GM12878 (cell line): ENCODE measurements around the gene TNP2. TPM values are rescaled to one million over a fixed set of nuclear protein-coding genes. Genes with fewer than 3 reads are reported as not detected.

ENCODE experiments used
- ATAC-seq: fragments of 200-7000 bp; cut with Tn5 transposase; 3 replicates; pipeline ENCODE4 v1.9.1; 2020; ENCODE audit warnings: mild to moderate bottlenecking, moderate library complexity
- BruUV-seq: library from RNA; stranded (reverse); fragments of 400-500 nt; replicated peaks from 2 replicates; lab custom pipeline; 2021; lab: Mats Ljungman, UMichigan
- CTCF ChIA-PET: fragments of 300-600 bp; sonication (Branson Sonifier 250); formaldehyde crosslinking; extraction: SDS; loops from one replicate; lab custom pipeline; 2021; ENCODE audit warnings: inconsistent platforms; lab: Yijun Ruan, JAX
- POLR2A ChIA-PET: fragments of 350-600 bp; formaldehyde crosslinking; extraction: SDS; loops from one replicate; lab custom pipeline; 2021; ENCODE audit warnings: inconsistent platforms; lab: Charles Lee
- RAD21 ChIA-PET: fragments of 300-600 bp; sonication (Branson Sonifier 250); formaldehyde crosslinking; loops from one replicate; lab custom pipeline; 2023; ENCODE audit warnings: antibody characterized with exemption; ENCODE audit not compliant: unreplicated experiment; lab: Charles Lee
- SMC1A ChIA-PET: fragments of 300-600 bp; sonication (Branson Sonifier 250); formaldehyde crosslinking; loops from one replicate; lab custom pipeline; 2023; ENCODE audit not compliant: unreplicated experiment, uncharacterized antibody; lab: Charles Lee
- DNase-seq: peaks from one replicate; pipeline ENCODE4 v3.0.0-alpha.2; 2011; ENCODE audit warnings: low read depth, low spot score
- FAIRE-seq: peaks from 3 replicates; lab custom pipeline; 2011; peaks lifted over from hg19 to GRCh38; lab: Jason Lieb, UNC
- H2AFZ ChIP-seq: 2 replicates; pipeline ENCODE4 v1.6.0; 2011; ENCODE audit warnings: low read depth, low read length, control low read depth; ENCODE audit not compliant: control insufficient read depth
- H3K27ac ChIP-seq: 2 replicates; pipeline ENCODE4 v1.5.1; 2011; ENCODE audit warnings: control low read depth; ENCODE audit not compliant: control insufficient read depth, insufficient read depth
- H3K27me3 ChIP-seq, 2 experiments: replicated peaks in 1 of 2; 2 replicates each; pipeline versions ENCODE4 v1.6.0 to v1.6.1; 2011; ENCODE audit warnings: low read length in 1 of 2; ENCODE audit not compliant: control insufficient read depth in 2 of 2, insufficient read depth in 2 of 2
- H3K36me3 ChIP-seq, 2 experiments: 2 replicates each; pipeline ENCODE4 v1.5.1; 2011; ENCODE audit warnings: low read length in 1 of 2; ENCODE audit not compliant: control insufficient read depth in 2 of 2, insufficient read depth in 2 of 2
- H3K4me1 ChIP-seq: 2 replicates; pipeline ENCODE4 v1.6.1; 2011; ENCODE audit warnings: mild to moderate bottlenecking, low read length, moderate library complexity, mixed read lengths; ENCODE audit not compliant: control insufficient read depth, insufficient read depth
- H3K4me2 ChIP-seq: 2 replicates; pipeline ENCODE4 v1.6.0; 2011; ENCODE audit warnings: control low read depth; ENCODE audit not compliant: control insufficient read depth, insufficient read depth
- H3K4me3 ChIP-seq: fragments of 200-600 bp; sonication (generic); 2 replicates; pipeline ENCODE4 v1.5.1; 2016
- H3K79me2 ChIP-seq: 2 replicates; pipeline ENCODE4 v1.6.0; 2011; ENCODE audit warnings: low read length; ENCODE audit not compliant: control insufficient read depth, insufficient read depth
- H3K9ac ChIP-seq: 2 replicates; pipeline ENCODE4 v1.8.0; 2011; ENCODE audit warnings: low read length, control low read depth, mixed read lengths; ENCODE audit not compliant: control insufficient read depth, insufficient read depth
- H3K9me3 ChIP-seq: replicated peaks from 3 replicates; pipeline ENCODE4 v1.5.1; 2011; ENCODE audit warnings: mild to moderate bottlenecking, low read length; ENCODE audit not compliant: control insufficient read depth, insufficient read depth
- H4K20me1 ChIP-seq: 2 replicates; pipeline ENCODE4 v1.6.0; 2011; ENCODE audit not compliant: control insufficient read depth, insufficient read depth
- LARP7 ChIP-seq: fragments of 450-650 bp; IDR thresholded peaks from 2 replicates; pipeline ENCODE4 v1.6.1; 2017; ENCODE audit warnings: mild to moderate bottlenecking
- NR2F1 ChIP-seq: fragments of 450-650 bp; conservative IDR thresholded peaks from 2 replicates; pipeline ENCODE4 v1.6.1; 2017; ENCODE audit warnings: mild to moderate bottlenecking
- PKNOX1 ChIP-seq: fragments of 450-650 bp; IDR thresholded peaks from 2 replicates; pipeline ENCODE4 v1.6.1; 2016; ENCODE audit warnings: mild to moderate bottlenecking
- RB1 ChIP-seq: fragments of 450-650 bp; formaldehyde crosslinking; IDR thresholded peaks from 2 replicates; pipeline ENCODE4 v1.6.1; 2017; ENCODE audit warnings: mild to moderate bottlenecking, borderline replicate concordance
- RELB ChIP-seq: fragments of 450-650 bp; IDR thresholded peaks from 2 replicates; pipeline ENCODE4 v1.6.1; 2017; ENCODE audit warnings: low read depth, mild to moderate bottlenecking, moderate library complexity
- SIN3A ChIP-seq: IDR thresholded peaks from 2 replicates; pipeline ENCODE4 v1.6.1; 2012; ENCODE audit warnings: low read depth, low read length, improper control_type of control experiment
- SMC3 ChIP-seq: IDR thresholded peaks from 2 replicates; pipeline ENCODE4 v1.6.1; 2011; ENCODE audit warnings: low read length, improper control_type of control experiment, borderline replicate concordance
- YBX1 ChIP-seq: fragments of 450-650 bp; IDR thresholded peaks from 2 replicates; pipeline ENCODE4 v1.6.1; 2016; ENCODE audit warnings: antibody characterized with exemption
- ZNF207 ChIP-seq: fragments of 450-650 bp; IDR thresholded peaks from 2 replicates; pipeline ENCODE4 v1.6.1; 2014; ENCODE audit warnings: antibody characterized with exemption, mild to moderate bottlenecking, borderline replicate concordance
- WGBS: methylation state at CpG from one replicate; pipeline ENCODE4 v1.1.6; 2016; ENCODE audit warnings: low lambda C conversion rate; ENCODE audit not compliant: insufficient replicate concordance, insufficient coverage; ENCODE audit errors: missing lambda C conversion rate; 5-methylcytosine and 5-hydroxymethylcytosine counted together
- in situ Hi-C: fragments of 300-500 bp; cut with MboI; formaldehyde crosslinking; loops from 9 replicates; pipeline ENCODE4 v1.14.3; 2018; ENCODE audit warnings: mixed read lengths
- intact Hi-C: fragments of 100-400 bp; cut with micrococcal nuclease; formaldehyde crosslinking; loops from one replicate; pipeline ENCODE4 v1.14.2; 2022; ENCODE audit not compliant: unreplicated experiment
- polyA plus RNA-seq, 11 experiments: library from polyadenylated mRNA; depleted of rRNA in 4 of 11; unstranded in 6 of 11; stranded (reverse) in 5 of 11; fragments of >200 nt; fragmentation: Nextera tagmentation in 4 of 11; fragmentation: Illumina TruSeq in 1 of 11; extraction: Ambion mirVana in 4 of 11; extraction: Trizol in 1 of 11; gene quantifications; 1 replicate in 1 of 11; 2 replicates in 10 of 11; pipeline versions ENCODE4 v1.2.1 to v1.2.3, GENCODE V29; 2011 to 2016; ENCODE audit warnings: inconsistent platforms in 2 of 11, missing spikeins in 2 of 11, low read depth in 1 of 11
- total RNA-seq, 4 experiments: library from RNA; depleted of rRNA in 3 of 4; stranded (reverse); fragments of >200 nt in 3 of 4; fragmentation: Illumina TruSeq in 1 of 4; extraction: Trizol in 1 of 4; gene quantifications; 2 replicates each; pipeline versions ENCODE4 v1.2.1 to v1.2.3, GENCODE V29; 2013 to 2021

The TNP2 gene
- total and polyA plus RNA-seq, 10 of the 15 experiments (the other 5 are each of a cell fraction or from before 2014, with no cell fraction given): not detected

- ATAC-seq (no peak), FAIRE-seq (no peak), DNase-seq (no peak)
- WGBS: 0% methylated on average over 30 of the region's 32 CpGs
- ChIA-PET POLR2A (interaction anchor here (0.7 to 6.6 kb wide), 25 partner anchors 13 to 291 kb away, joined by 3 to 80 read pairs (median 7); partner anchors contain the start of gene TNP2), RAD21 (interaction anchor here (0.6 to 11.8 kb wide), 45 partner anchors 11 to 307 kb away, joined by 3 to 243 read pairs (median 7); no protein-coding TSS in a partner anchor), SMC1A (interaction anchor here (0.9 to 8.8 kb wide), 21 partner anchors 14 to 305 kb away, joined by 3 to 108 read pairs (median 7); partner anchors contain the start of gene TNP2), CTCF (interaction anchor here (0.6 to 11.0 kb wide), 25 partner anchors 9 to 367 kb away, joined by 3 to 170 read pairs (median 12); no protein-coding TSS in a partner anchor)
- BruUV-seq: no TSS peak
- Histone ChIP-seq H3K36me3 (peaks cover 0 to 3% of the 10 kb centered on the region in 2 experiments; a peak in 1 of 4 replicates), H3K4me3 (peak overlapping the region; percentile 88), H3K27me3 (no peaks in the 10 kb centered on the region), H4K20me1 (no peaks in the 10 kb centered on the region), H3K4me1 (peaks cover 43% of the 10 kb centered on the region), H3K9me3 (no peaks in the 10 kb centered on the region), H2AFZ (peak overlapping the region; percentile 77), H3K79me2 (peaks cover 37% of the 10 kb centered on the region), H3K9ac (peak overlapping the region; percentile 89), H3K4me2 (peak overlapping the region; percentile 90)
- intact Hi-C loops: loop anchor here (1.0 to 5.0 kb wide), 6 partner anchors 54 to 291 kb away; no protein-coding TSS in a partner anchor
- no peak for TF ChIP-seq YBX1
- no peak for TF ChIP-seq RELB
- TF ChIP-seq RB1: no peak
- TF ChIP-seq LARP7: no peak
- TF ChIP-seq SMC3: no peak
- TF ChIP-seq SIN3A: no peak
- TF ChIP-seq ZNF207: no peak
- peak; percentile 7; the same call in 1 of the 2 replicates for TF ChIP-seq NR2F1
- no peak for TF ChIP-seq PKNOX1
- TF ChIP-seq, all 136 proteins: peak for 1
- in situ Hi-C loops: no loop called here
- peak overlapping the region; percentile 91 for H3K27ac ChIP-seq
These were observed 12.4 kb downstream of the TNP2 start for GRCh38 chr16:11256661-11257130.
